Sciatic nerve (tissue), 2 donors: ENCODE measurements around the gene RFESD. TPM values are rescaled to one million over a fixed set of nuclear protein-coding genes. Genes with fewer than 3 reads are reported as not detected.

ENCODE experiments used
- ATAC-seq: fragments of 200-7000 bp; cut with Tn5 transposase; one replicate; pipeline ENCODE4 v1.9.1; 2020; ENCODE audit warnings: mild to moderate bottlenecking, moderate library complexity
- DNase-seq: peaks from one replicate; pipeline ENCODE4 v3.0.0-alpha.2; 2020; ENCODE audit warnings: low spot score
- intact Hi-C: fragments of 100-400 bp; cut with DNase I; formaldehyde crosslinking; loops from one replicate; pipeline ENCODE4 v1.14.2; 2022
- total RNA-seq: library from RNA; stranded (reverse); fragmentation: NEBNext Ultra II Directional; extraction: Animal tissue kit (Norgen Biotek cat#: 25700); gene quantifications from one replicate; pipeline ENCODE4 v1.2.1, GENCODE V29; 2021
- donor health status: DM: no; HTN: no; CAD: no.
- donor health status: DM: no; HTN: no; CAD: no.

Gene RFESD
- total RNA-seq, 1 donor from 2014 or later = 3.9 TPM

GRCh38 chr5:95649842-95650620 lies 3.5 kb downstream of the RFESD start:
- ATAC-seq = no peak
- no peak for DNase-seq
- intact Hi-C loops = loop anchor here (10.0 kb wide), 2 partner anchors 85 to 195 kb away; partner anchors contain the start of gene RHOBTB3

- ATAC-seq = no peak
- DNase-seq = no peak
- intact Hi-C loops = no loop called here
Observed at GRCh38 chr5:95652849-95653248, 6.3 kb downstream of the RFESD start.

- DNase-seq (no peak), ATAC-seq (no peak)
- intact Hi-C loops = no loop called here
Observed at GRCh38 chr5:95654196-95654595, 7.6 kb downstream of the RFESD start.

- no peak for DNase-seq
- intact Hi-C loops = no loop called here
- ATAC-seq = no peak
Observed at GRCh38 chr5:95655575-95655974, 9.0 kb downstream of the RFESD start.

- no peak for DNase-seq
- no peak for ATAC-seq
- intact Hi-C loops = no loop called here
Observed at GRCh38 chr5:95660060-95660459, 13.5 kb downstream of the RFESD start.

- ATAC-seq = no peak
- DNase-seq = no peak
- intact Hi-C loops = no loop called here
Observed at GRCh38 chr5:95662946-95663345, 16.4 kb downstream of the RFESD start.

GRCh38 chr5:95664204-95664786 lies 17.7 kb downstream of the RFESD start:
- DNase-seq (no peak), ATAC-seq (peak; percentile 64)
- intact Hi-C loops = no loop called here

GRCh38 chr5:95667061-95667618 lies 20.6 kb downstream of the RFESD start:
- intact Hi-C loops = no loop called here
- ATAC-seq (no peak), DNase-seq (no peak)

GRCh38 chr5:95667678-95668077 lies 21.1 kb downstream of the RFESD start:
- intact Hi-C loops = no loop called here
- ATAC-seq = no peak
- DNase-seq = no peak

- intact Hi-C loops = no loop called here
- ATAC-seq (no peak), DNase-seq (no peak)
Observed at GRCh38 chr5:95668216-95668615, 21.6 kb downstream of the RFESD start.

- intact Hi-C loops = no loop called here
- DNase-seq (no peak), ATAC-seq (no peak)
Observed at GRCh38 chr5:95668728-95669127, 22.2 kb downstream of the RFESD start.

- ATAC-seq = peak; percentile 99
- intact Hi-C loops = no loop called here
- DNase-seq = peak; percentile 76
Observed at GRCh38 chr5:95669540-95669939, 23.0 kb downstream of the RFESD start.

GRCh38 chr5:95669985-95670384 lies 23.4 kb downstream of the RFESD start:
- DNase-seq (no peak), ATAC-seq (no peak)
- intact Hi-C loops = loop anchor here (10.0 kb wide), 1 partner anchor 115 kb away; no protein-coding TSS in a partner anchor

- DNase-seq (no peak), ATAC-seq (no peak)
- intact Hi-C loops = loop anchor here (10.0 kb wide), 1 partner anchor 114 kb away; no protein-coding TSS in a partner anchor
Observed at GRCh38 chr5:95670568-95670967, 24.0 kb downstream of the RFESD start.

GRCh38 chr5:95671826-95672225 lies 25.2 kb downstream of the RFESD start:
- ATAC-seq (no peak), DNase-seq (no peak)
- intact Hi-C loops = loop anchor here (10.0 kb wide), 1 partner anchor 113 kb away; no protein-coding TSS in a partner anchor

GRCh38 chr5:95672641-95673040 lies 26.1 kb downstream of the RFESD start:
- ATAC-seq (no peak), DNase-seq (no peak)
- intact Hi-C loops = loop anchor here (10.0 kb wide), 1 partner anchor 112 kb away; no protein-coding TSS in a partner anchor

GRCh38 chr5:95673081-95673480 lies 26.5 kb downstream of the RFESD start:
- ATAC-seq = peak; percentile 19
- intact Hi-C loops = loop anchor here (10.0 kb wide), 1 partner anchor 112 kb away; no protein-coding TSS in a partner anchor
- no peak for DNase-seq

GRCh38 chr5:95682891-95683290 lies 36.3 kb downstream of the RFESD start, which contains the start of gene SPATA9:
Gene SPATA9 (minus strand): TSS chr5:95682991. CDS start chr5:95682854, 137 bp downstream.
- intact Hi-C loops = no loop called here
- ATAC-seq (no peak), DNase-seq (no peak)

GRCh38 chr5:95684361-95684760 lies 37.8 kb downstream of the RFESD start:
- ATAC-seq (no peak), DNase-seq (no peak)
- intact Hi-C loops = no loop called here

- no peak for ATAC-seq
- intact Hi-C loops = no loop called here
Observed at GRCh38 chr5:95686651-95687050, 40.1 kb downstream of the RFESD start.

More at GRCh38 chr5:95686651-95687050, 40.1 kb downstream of the RFESD start:
- DNase-seq = no peak
